NCI-H1048 (cell line): ENCODE results near the gene AGRP.

Source experiments
- DNase-seq: peaks from one replicate; lab custom pipeline; 2025; lab: John Stamatoyannopoulos, UW

Gene AGRP

DNA sequence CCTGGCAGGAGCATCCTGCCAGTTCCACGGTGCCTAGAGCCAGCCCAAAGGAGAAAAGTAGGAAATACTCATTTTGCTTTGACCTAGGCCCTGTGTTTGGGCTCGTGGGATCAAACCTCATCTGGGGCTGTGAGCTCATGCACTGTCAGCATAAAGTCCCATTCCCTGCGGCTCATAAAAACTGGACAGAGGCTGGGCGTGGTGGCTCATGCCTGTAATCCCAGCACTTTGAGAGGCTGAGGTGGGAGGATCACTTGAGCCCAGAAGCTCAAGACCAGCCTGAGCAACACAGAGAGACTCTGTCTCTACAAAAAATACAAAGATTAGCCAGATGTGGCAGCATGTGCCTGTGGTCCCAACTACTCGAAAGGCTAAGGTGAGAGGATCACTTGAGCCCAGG, 20.3 kb downstream of the AGRP start:
- no peak for DNase-seq

GRCh38 chr16:67462279-67462655, 21.1 kb downstream of the AGRP start:
- DNase-seq, result no peak

GRCh38 chr16:67461600-67462278, 21.6 kb downstream of the AGRP start:
- no peak for DNase-seq

DNA sequence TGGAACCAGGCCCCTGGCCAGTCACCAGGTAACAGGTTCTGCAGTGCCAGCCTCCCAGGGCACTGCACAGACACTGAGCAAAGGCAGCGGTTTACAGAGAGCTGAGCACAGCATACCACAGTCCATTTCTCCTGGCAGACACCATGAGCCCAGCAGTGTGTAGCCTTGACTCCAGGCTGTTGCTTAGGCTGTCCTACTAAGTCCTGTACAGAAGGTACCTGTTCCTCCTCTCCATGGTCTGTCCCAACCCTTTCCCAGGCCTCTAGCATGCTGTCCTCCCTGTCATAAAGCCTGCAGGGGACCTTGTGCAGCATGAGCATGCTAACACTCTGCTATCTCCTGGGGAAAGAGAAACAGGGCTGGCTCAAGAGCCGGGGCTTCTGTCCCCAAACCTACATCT, 22.4 kb downstream of the AGRP start:
- DNase-seq, result no peak

- DNase-seq, result no peak
Measured at GRCh38 chr16:67460168-67460567, 23.2 kb downstream of the AGRP start.

GRCh38 chr16:67459861-67460150, 23.5 kb downstream of the AGRP start:
- DNase-seq, result no peak

DNA sequence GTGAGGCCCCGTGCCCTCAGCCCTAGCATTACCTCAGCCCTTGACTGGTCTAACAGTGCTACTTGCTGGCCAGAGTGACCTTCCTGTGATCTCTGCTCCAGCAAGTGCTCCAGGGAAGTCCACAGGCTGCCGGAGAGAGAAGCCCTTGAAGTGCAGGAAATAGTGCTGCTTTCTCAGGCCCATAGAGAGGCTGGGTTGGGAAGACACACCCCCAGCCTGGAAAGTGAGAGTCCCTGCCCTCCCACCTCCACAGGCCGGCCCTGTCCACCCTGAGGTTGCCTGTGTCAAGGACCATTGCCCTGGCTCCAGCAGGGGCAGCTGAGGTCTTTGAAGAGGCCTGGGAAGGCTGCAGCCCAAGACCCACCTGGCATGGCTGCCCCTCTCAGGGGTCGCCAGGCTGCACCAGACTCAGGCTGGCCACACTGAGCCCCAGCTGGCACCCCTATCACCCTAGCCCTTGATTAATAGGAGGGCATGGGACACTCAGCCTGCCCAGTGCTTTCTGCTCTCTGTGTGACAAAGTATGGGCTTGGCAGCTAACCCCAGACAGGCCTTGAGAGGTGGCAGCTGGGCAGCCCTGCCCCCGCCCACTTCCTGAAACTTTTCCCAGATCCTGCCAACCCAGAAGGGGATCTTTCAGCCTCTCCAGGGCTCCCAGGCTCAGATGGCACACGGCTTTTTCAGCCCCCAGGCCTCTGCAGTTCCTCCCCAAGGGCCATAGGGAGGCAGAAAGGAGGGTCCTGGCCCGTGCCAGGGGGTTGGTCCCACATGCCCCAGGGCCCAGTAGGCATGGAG, 24.1 kb downstream of the AGRP start:
- no peak for DNase-seq

DNA sequence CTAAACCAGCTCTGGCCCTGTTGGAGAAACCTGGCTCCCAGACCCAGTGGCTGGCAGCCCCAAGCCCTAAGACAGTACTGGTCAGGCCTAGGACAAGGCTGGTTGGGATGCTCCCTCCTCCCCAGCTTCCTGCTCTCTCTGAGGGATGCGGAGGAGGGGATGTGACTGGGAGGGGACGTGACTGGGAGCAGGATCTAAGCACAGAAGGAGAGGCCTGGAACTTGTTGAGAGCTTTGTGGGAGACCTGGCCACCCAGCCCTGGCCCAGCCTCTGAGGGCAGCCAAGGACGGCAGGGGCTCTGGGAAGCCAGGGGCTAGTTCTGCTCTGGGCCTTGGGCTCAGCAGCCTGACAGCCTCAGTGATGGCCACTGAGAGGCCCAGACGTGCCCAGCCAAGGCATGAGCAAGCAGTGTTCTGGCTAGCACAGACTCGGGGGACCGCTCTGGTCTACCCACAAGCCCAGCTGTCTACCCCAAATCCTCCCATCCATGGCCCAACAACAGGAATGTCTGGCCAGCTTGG, 25.2 kb downstream of the AGRP start:
- DNase-seq, result no peak

DNA sequence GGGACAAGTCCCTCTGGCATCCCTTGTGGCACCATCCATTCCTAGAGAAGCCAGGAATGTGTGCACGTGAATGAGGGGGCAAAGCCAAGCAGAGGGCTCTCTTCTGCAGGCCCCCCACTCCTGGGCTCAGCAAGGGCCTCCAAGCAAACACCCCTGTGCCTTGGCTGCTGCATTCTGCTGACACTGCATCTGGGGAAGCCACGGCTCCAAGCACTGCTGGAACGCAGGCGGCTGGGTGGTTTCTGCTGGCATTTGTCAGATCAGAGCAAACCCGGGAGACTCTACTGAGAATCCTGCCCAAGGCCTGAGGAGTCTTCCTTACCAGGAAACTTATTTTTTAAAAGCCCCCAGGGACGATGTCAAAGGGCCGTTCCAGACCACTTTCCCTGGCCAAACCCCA, 25.7 kb downstream of the AGRP start:
- no peak for DNase-seq

DNA sequence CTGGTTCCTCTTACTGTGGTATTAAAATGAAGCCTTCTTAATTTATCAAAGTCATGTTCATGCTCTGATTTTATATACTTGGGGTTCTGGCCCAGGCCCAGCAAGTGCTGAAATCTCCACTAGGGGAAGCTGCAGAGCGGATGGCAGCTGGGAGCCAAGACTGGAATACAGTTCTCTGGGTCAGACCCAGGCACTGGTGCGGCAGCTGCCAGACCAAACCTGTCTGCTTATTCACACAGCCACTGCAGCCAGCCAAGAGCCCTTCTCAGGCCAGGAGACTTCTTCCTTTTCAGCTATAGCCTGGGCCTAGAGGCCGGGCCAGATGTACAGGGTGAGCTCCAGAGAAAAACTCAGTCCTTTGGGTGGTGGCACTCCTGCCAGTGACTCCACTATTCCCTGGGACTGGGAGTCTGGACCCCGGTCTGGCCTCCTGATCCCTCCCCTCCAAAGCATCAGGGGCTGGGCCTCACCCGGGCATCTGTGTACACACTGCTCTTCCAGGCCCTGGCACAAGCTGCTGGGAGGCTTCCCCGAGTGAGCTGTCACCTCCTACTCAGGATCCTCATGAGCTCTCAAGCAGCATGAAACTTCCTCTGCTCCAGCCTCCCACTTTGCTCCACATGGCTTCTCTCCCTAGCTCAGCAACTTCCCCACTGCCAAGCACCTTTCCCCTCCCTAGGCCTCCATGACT, 26.8 kb downstream of the AGRP start:
- no peak for DNase-seq

DNA sequence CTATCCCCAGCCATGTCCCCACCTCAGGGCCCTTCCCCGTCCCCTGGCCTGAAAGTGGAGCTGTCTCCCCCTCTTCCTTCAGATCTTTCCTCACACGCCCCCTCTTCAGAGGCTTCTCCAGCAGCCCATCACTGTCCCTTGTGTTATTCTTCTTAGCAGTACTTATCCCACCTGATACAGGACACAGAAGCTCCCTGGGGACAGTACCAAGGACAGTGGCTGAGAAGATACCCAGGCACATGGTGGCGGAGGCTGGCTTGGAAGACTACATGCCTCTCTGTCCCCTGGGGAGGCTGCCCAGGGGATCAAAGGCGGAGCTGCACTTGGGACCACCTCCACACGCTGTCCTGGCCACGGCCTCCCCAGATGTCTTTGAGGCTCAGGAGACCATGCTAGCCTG, 28.5 kb downstream of the AGRP start:
- DNase-seq, result no peak

- DNase-seq, result no peak
Measured at GRCh38 chr16:67454104-67454503, 29.2 kb downstream of the AGRP start.

- DNase-seq, result no peak
Measured at GRCh38 chr16:67451704-67452435, 31.5 kb downstream of the AGRP start.

- DNase-seq, result no peak
Measured at GRCh38 chr16:67451061-67451703, 32.2 kb downstream of the AGRP start.

DNA sequence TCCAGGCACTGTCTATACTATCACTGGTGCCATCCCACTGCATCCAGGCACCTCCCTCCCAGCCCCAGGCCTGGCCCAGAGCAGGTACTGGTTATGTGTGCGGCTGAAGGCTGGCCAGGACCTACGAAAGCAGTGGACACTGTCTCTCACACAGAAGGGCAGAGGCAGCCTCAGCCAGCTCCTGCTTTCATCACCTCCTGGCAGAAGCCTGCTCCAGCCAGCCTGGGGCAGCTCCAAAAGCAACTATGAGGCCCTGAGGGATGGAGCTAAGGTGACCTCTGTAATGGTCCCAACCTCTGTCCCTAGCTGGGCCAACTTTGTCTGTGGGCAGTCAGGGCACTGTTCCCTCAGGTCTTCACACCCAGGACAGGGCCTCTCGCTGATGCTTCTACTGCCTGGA, 33.6 kb downstream of the AGRP start:
- DNase-seq, result no peak

GRCh38 chr16:67449336-67449735, 34.0 kb downstream of the AGRP start:
- DNase-seq, result no peak

DNA sequence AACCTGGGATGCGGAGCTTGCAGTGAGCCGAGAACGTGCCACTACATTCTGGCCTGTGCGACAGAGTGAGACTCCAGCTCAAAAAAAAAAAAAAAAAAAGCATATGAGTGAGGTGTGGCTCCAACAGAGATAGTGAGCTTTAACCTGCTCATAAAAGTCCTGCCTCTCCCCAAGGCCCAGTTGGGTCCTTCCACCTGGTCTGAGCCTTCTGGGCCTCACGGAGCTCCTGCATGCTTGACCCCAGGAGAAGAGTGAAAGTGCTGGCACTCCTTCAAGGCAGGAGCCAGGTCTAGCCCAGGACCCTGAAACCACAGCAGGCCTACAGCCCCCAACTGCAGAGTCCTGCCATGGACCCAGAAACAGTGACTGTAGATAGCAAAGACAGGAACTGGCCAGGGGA, 34.8 kb downstream of the AGRP start:
- DNase-seq, result no peak

GRCh38 chr16:67447508-67448076, 35.8 kb downstream of the AGRP start:
- no peak for DNase-seq

DNA sequence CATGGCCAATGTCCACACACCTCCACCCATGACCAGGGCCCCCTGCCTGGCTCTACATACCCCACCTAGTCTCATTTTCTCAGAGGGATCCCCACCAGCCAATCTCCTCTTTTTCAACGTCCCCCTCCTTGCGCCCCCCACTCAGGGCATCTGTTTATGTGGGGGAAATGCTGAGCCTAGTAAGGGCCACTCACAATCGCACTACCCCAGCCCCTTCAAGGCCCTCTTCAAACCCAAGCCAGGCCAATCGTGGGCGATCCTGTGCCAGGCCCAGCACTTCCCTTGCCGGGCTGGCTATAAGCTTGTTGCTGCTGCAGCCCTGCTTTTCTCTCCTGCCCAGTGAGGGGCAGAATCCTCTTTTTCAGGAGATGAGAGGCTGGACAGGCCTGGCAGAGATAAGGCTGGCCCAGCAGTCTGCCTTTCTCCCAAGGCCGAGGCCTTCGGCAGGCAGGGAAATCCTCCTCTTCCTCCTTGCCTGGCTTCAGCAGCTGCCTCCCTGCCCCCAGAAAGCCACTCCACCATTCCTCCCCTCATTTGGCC, 36.3 kb downstream of the AGRP start:
- DNase-seq, result no peak

DNA sequence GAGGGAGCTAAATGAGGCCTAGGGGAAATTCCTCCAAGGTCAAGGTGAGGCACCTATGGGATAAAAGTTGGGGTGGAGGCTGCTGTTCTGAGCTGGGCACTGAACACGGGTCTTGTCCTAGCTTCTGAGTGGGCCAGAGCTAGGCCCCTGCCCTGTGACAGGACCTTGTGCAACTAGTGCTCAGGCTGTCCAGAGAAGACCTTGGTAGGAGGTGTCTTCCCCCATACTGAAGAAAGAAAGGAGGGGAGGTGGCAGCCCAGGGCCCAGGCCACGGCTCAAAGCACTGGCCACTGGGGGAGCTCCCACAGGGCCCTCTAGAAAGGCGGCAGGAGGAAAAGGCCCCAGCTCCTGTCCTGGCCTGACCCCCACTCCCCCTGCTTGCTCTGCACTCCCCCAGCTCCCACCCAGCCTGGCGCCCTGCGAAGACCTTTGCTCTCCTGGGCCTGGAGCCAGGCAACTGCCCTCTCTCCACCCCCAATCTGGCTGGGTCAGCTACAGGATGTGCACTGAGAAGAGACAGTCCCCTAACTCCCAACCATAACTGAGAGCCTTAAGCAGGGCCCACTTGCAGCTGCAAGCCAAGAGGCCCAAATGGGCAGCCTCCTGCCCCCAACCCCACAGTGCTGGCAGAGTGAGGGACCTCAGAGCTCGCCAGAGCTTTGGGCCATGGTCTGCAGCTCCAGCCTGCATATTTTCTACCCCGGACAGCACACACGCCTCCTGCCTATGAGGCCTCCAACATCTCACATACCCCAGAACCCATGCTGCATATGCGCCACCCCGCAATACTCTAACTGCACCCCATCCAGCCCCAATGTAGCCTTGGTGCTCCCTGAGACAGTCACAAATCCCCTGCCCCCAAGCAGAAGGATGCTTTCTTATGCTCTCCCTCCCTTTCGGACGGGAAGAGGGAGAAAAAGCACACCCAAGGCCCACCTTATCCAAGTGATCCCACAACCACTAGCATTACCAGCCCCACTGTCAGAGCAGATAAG, 37.1 kb downstream of the AGRP start:
- DNase-seq, result no peak
